GM12878 (cell line): ENCODE measurements around the gene FADS1.

Experiments used
- CUX1 ChIP-seq: IDR thresholded peaks from 2 replicates; pipeline ENCODE4 v1.6.1; 2012; ENCODE audit warnings: improper control_type of control experiment, low read depth, low read length; ENCODE audit not compliant: insufficient replicate concordance
- EGR1 ChIP-seq, 2 experiments: IDR thresholded peaks; 1 replicate in 1 of 2; 2 replicates in 1 of 2; pipeline ENCODE4 v1.6.1; 2011 to 2012; ENCODE audit warnings: low read depth in 2 of 2, low read length in 2 of 2, borderline replicate concordance in 1 of 2, mild to moderate bottlenecking in 1 of 2, moderate library complexity in 1 of 2
- EP300 ChIP-seq, 2 experiments: fragments of 150-350 bp in 1 of 2; IDR thresholded peaks; 2 replicates each; pipeline ENCODE4 v1.6.1; 2011 to 2012; ENCODE audit warnings: low read depth in 2 of 2, low read length in 2 of 2, borderline replicate concordance in 1 of 2, improper control_type of control experiment in 1 of 2, inconsistent platforms in 1 of 2; ENCODE audit not compliant: control insufficient read depth in 1 of 2
- MAX ChIP-seq: IDR thresholded peaks from 2 replicates; pipeline ENCODE4 v1.6.1; 2012; ENCODE audit warnings: low read depth, low read length, improper control_type of control experiment
- MLLT1 ChIP-seq: fragments of 450-650 bp; IDR thresholded peaks from 2 replicates; pipeline ENCODE4 v1.6.1; 2016; ENCODE audit warnings: mild to moderate bottlenecking
- MTA3 ChIP-seq: IDR thresholded peaks from 2 replicates; pipeline ENCODE4 v1.6.1; 2012; ENCODE audit warnings: low read length, inconsistent platforms, borderline replicate concordance
- POLR2A ChIP-seq: IDR thresholded peaks from 2 replicates; pipeline ENCODE4 v1.6.1; 2011; ENCODE audit warnings: low read depth, mild to moderate bottlenecking, low read length
- RBBP5 ChIP-seq: fragments of 200-600 bp; sonication (generic); conservative IDR thresholded peaks from 2 replicates; pipeline ENCODE4 v1.6.1; 2016
- SP1 ChIP-seq: IDR thresholded peaks from one replicate; pipeline ENCODE4 v1.6.1; 2011; ENCODE audit warnings: low read depth, low read length
- ZNF24 ChIP-seq: fragments of 450-650 bp; IDR thresholded peaks from 2 replicates; pipeline ENCODE4 v1.6.1; 2017; ENCODE audit warnings: antibody characterized with exemption, mild to moderate bottlenecking

GRCh38 chr11:61780581-61781162 is 36.1 kb downstream of the FADS1 start:
- TF ChIP-seq RBBP5 (no peak), CUX1 (no peak), EP300 (IDR thresholded peaks at IDR 0.05; ENCODE audit: borderline replicate concordance in 1 of 2, control insufficient read depth in 1 of 2, low read depth in 2 of 2, low read length in 2 of 2) (no peak), MLLT1 (no peak), SP1 (no peak), ZNF24 (no peak), MAX (no peak), MTA3 (no peak), EGR1 (IDR thresholded peaks at IDR 0.05; ENCODE audit: borderline replicate concordance in 1 of 2, low read depth in 2 of 2, low read length in 2 of 2) (no peak), POLR2A (no peak)
